Prostate gland (tissue), 2 donors: ENCODE results near the gene TNK2. TPM values are rescaled to one million over a fixed set of nuclear protein-coding genes. Genes with fewer than 3 reads are reported as not detected.
"Not testable (repeated sequence)": the region's sequence is repeated elsewhere in the genome, so short reads cannot be mapped to it uniquely, and the experiment has no call there.

Source experiments
- DNase-seq: peaks from one replicate; pipeline ENCODE4 v3.0.0-alpha.2; 2019; ENCODE audit warnings: low spot score
- H3K27ac ChIP-seq, 2 donors: fragments of 200-600 bp; sonication (generic); 2 replicates each; pipeline ENCODE4 v1.5.1; 2017 to 2019
- H3K27me3 ChIP-seq: fragments of 200-600 bp; sonication (generic); replicated peaks from 2 replicates; pipeline ENCODE4 v1.5.1; 2019; ENCODE audit not compliant: insufficient read depth
- H3K36me3 ChIP-seq, 2 donors: fragments of 200-600 bp; sonication (generic); 1 replicate in 1 of 2; 2 replicates in 1 of 2; pipeline versions ENCODE4 v1.5.1 to v1.8.1; 2017 to 2019
- H3K4me1 ChIP-seq: fragments of 200-600 bp; sonication (generic); replicated peaks from 2 replicates; pipeline ENCODE4 v1.5.1; 2019
- H3K4me3 ChIP-seq, 2 donors: fragments of 200-600 bp; sonication (generic); 2 replicates each; pipeline ENCODE4 v1.5.1; 2017 to 2019
- H3K9me3 ChIP-seq: fragments of 200-600 bp; sonication (generic); 2 replicates; pipeline ENCODE4 v1.5.1; 2017
- POLR2A ChIP-seq: fragments of 450-650 bp; IDR thresholded peaks from one replicate; pipeline ENCODE4 v1.6.1; 2016; ENCODE audit warnings: antibody characterized with exemption, mild to moderate bottlenecking
- POLR2AphosphoS5 ChIP-seq: sonication (generic); formaldehyde crosslinking; IDR thresholded peaks from one replicate; pipeline ENCODE4 v1.6.1; 2017; ENCODE audit warnings: antibody characterized with exemption
- WGBS: methylation state at CpG from one replicate; pipeline ENCODE4 v1.1.5; 2018; 5-methylcytosine and 5-hydroxymethylcytosine counted together
- intact Hi-C: fragments of 100-400 bp; cut with DNase I; formaldehyde crosslinking; loops from one replicate; pipeline ENCODE4 v1.14.2; 2022
- total RNA-seq, 2 donors: library from RNA; depleted of rRNA; stranded (reverse); fragments of >200 nt; gene quantifications; one replicate each; pipeline ENCODE4 v1.1.0, GENCODE V29; 2016
- TF ChIP-seq, protein P1 (sequence below), 4 experiments: fragments of 200-600 bp in 2 of 4; fragments of 450-650 bp in 2 of 4; sonication (generic) in 2 of 4; IDR thresholded peaks; 1 replicate in 3 of 4; 2 replicates in 1 of 4; pipeline ENCODE4 v1.5.1; 2016 to 2019; ENCODE audit warnings: antibody characterized with exemption in 4 of 4, mild to moderate bottlenecking in 2 of 4, moderate library complexity in 2 of 4

The TNK2 gene
- total RNA-seq, 2 donors from 2014 or later, result 34.9 to 100 TPM

DNA sequence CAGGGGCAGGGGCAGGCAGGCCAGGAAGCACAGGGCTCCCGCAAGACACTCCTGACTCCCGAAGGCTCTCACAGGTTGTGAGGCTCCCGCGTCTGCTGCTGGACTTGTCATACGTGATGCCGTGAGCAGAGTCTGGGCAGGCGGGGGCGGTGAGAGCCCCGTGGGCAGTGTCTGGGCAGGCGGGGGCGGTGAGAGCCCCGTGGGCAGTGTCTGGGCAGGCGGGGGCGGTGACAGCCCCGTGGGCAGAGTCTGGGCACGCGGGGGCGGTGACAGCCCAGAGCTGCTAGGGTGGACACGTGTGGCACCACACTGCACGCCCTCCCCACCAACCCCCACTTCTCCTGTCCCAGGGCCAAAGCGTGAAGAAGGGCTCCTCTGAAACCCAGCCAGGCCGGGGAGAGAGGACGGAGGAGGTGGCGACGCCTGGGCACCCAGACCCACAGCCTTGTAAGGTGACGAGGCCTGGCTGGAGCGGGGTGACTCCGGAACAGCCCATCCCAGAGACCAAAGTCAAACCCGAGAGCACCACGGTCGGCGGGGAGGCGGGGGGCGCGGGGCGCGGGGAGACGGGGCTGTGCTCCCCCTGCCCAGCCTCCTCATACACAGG is 35.0 kb downstream of the TNK2 start:
- no peak overlapping the region for H3K27ac ChIP-seq
- TF ChIP-seq POLR2A, result no peak
- no peak for TF ChIP-seq POLR2AphosphoS5
- TF ChIP-seq, protein P1, sequence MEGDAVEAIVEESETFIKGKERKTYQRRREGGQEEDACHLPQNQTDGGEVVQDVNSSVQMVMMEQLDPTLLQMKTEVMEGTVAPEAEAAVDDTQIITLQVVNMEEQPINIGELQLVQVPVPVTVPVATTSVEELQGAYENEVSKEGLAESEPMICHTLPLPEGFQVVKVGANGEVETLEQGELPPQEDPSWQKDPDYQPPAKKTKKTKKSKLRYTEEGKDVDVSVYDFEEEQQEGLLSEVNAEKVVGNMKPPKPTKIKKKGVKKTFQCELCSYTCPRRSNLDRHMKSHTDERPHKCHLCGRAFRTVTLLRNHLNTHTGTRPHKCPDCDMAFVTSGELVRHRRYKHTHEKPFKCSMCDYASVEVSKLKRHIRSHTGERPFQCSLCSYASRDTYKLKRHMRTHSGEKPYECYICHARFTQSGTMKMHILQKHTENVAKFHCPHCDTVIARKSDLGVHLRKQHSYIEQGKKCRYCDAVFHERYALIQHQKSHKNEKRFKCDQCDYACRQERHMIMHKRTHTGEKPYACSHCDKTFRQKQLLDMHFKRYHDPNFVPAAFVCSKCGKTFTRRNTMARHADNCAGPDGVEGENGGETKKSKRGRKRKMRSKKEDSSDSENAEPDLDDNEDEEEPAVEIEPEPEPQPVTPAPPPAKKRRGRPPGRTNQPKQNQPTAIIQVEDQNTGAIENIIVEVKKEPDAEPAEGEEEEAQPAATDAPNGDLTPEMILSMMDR (IDR thresholded peaks at IDR 0.05), result no peak
- no peaks in the 10 kb centered on the region for H3K27me3 ChIP-seq
- H3K4me3 ChIP-seq, result no peak overlapping the region
- 69% methylated on average over 38 of the region's 38 CpGs for WGBS
- peaks cover 0 to 2% of the 10 kb centered on the region in 2 donors for H3K36me3 ChIP-seq
- no peaks in the 10 kb centered on the region for H3K4me1 ChIP-seq
- intact Hi-C loops, result no loop called here
- H3K9me3 ChIP-seq, result no peaks in the 10 kb centered on the region
- DNase-seq, result no peak

DNA sequence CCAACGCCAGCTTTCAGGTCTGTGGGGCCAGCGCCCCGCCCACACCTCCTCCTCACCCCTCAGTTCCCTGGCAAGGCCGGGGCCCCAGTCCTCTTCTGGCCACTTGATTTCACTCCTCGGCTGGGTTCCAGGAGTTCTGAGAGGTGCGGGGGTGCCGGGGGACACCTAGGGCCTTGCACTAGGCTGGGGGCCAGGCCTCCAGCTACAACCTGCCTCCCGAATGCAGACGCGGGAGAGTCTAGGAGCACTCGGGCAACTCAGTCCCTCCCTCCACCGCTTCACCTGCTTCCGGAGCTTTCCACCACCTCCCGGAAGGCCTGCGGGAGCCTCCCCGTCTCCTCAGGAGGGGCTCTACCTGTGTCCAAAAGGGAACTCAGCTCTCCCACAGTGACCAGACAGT is 35.6 kb downstream of the TNK2 start:
- H3K27me3 ChIP-seq, result no peaks in the 10 kb centered on the region
- H3K36me3 ChIP-seq, result peaks cover 0 to 7% of the 10 kb centered on the region in 2 donors
- DNase-seq, result no peak
- intact Hi-C loops, result no loop called here
- H3K9me3 ChIP-seq, result no peaks in the 10 kb centered on the region
- TF ChIP-seq, protein P1 (IDR thresholded peaks at IDR 0.05), result no peak
- TF ChIP-seq POLR2A, result no peak
- TF ChIP-seq POLR2AphosphoS5, result no peak
- no peaks in the 10 kb centered on the region for H3K4me1 ChIP-seq
- H3K27ac ChIP-seq, result no peak overlapping the region
- WGBS, result 89% methylated on average over 15 of the region's 16 CpGs
- H3K4me3 ChIP-seq, result no peak overlapping the region

DNA sequence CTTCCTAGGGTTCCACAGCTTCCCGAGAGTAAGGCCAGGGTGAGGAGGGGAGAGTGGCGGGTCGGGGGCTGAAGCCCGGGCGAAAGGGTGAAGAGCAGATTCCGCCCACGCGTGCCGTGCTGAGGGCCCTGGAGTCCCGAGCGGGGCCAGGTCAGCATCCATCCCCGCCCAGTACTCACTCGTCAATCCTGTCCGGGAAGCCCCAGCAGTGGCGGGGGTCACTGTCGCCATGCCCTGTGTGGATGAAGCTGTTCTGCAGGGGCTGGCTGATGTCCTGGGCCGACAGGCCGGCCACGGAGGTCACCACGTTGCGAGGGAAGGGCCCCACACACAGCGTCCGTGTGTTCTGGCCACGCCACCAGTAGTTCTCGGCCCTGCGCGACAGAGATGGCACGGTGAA is 36.3 kb downstream of the TNK2 start:
- H3K27ac ChIP-seq, result no peak overlapping the region

DNA sequence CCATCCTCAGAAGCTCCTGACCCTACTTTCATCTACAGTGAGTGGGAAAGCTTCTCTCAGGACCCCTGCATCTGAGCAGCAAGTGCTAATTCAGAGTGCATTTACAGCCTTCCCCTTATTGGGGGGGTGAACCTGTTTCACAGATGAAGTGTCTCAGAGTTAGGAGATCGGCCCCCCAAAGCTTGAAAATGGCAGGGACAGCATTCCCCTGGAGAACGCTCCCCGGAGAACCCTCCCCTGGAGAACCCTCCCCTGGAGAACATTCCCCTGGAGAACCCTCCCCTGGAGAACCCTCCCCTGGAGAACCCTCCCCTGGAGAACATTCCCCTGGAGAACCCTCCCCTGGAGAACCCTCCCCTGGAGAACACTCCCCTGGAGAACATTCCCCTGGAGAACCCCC is 36.7 kb downstream of the TNK2 start:
- WGBS, result 100% methylated on average over 3 of the region's 3 CpGs
- intact Hi-C loops, H3K9me3 ChIP-seq, H3K4me3 ChIP-seq, H3K27ac ChIP-seq, H3K4me1 ChIP-seq, H3K27me3 ChIP-seq, H3K36me3 ChIP-seq, DNase-seq: not testable (repeated sequence)

More for the DNA sequence above, 36.3 kb downstream of the TNK2 start:
- no peaks in the 10 kb centered on the region for H3K9me3 ChIP-seq
- WGBS, result 91% methylated on average over 28 of the region's 28 CpGs
- TF ChIP-seq POLR2AphosphoS5, result no peak
- no peak for TF ChIP-seq POLR2A
- TF ChIP-seq, protein P1 (IDR thresholded peaks at IDR 0.05), result no peak
- no peak overlapping the region for H3K4me3 ChIP-seq
- no peaks in the 10 kb centered on the region for H3K27me3 ChIP-seq
- intact Hi-C loops, result no loop called here
- H3K4me1 ChIP-seq, result no peaks in the 10 kb centered on the region
- no peak for DNase-seq
- H3K36me3 ChIP-seq, result peaks cover 0 to 9% of the 10 kb centered on the region in 2 donors

DNA sequence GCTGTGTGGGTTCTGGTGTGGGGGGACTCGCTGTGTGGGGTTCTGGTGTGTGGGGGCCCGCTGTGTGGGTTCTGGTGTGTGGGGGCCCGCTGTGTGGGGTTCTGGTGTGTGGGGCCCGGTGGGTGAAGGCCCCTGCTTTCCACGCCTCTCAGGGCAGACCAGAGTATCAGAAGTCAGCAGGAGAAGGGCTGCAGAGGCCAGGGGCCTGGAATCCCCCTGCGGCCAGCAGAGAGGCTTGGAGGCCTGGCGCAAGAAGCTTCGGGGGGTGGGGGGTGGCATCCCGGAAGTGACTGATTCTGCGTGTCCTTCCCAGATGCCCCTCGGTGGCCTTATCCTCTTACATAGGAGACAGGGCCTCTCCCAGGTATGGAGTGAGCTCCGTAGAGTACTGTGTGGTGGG is 37.4 kb downstream of the TNK2 start:
- WGBS, result 95% methylated on average over 12 of the region's 12 CpGs
- no peaks in the 10 kb centered on the region for H3K9me3 ChIP-seq
- TF ChIP-seq, protein P1 (IDR thresholded peaks at IDR 0.05), result no peak
- no peak for TF ChIP-seq POLR2A
- intact Hi-C loops, result no loop called here
- no peaks in the 10 kb centered on the region for H3K27me3 ChIP-seq
- H3K4me3 ChIP-seq, result no peak overlapping the region
- H3K27ac ChIP-seq, result no peak overlapping the region
- DNase-seq, result no peak
- H3K4me1 ChIP-seq, result no peaks in the 10 kb centered on the region
- peaks cover 0 to 9% of the 10 kb centered on the region in 2 donors for H3K36me3 ChIP-seq
